ENCODE results near the gene MAPK8IP1. TPM values are rescaled to one million over a fixed set of nuclear protein-coding genes. Genes with fewer than 3 reads are reported as not detected.

The MAPK8IP1 gene
- total RNA-seq, 1 donor from 2014 or later: 3.1 TPM

DNA sequence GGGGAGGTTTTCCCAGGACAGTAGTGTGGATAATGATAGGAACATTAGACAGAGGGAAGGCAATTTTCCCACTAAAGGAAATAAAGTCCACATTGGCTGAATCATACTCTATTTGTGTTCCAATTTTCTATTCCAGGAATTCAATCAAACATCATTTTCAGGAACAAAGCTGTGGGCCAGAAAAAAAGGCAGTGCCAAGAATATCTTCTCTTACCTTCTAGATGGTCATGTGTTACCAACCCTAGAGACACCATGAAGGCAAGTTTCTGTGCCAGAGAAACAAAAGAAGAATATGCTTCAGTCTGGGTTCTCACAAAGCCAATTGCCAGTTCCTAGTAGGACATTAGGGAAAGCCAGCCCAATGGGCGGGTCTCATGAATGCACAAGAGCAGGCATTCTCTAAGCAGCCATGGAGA is 64.5 kb downstream of the MAPK8IP1 start:
- peak; percentile 15 for DNase-seq

Other genes with a start within 250 kb of the MAPK8IP1 start
- 15.7 and 23.1 TPM in 2 replicates for gene CHST1, start 220.0 kb upstream of the MAPK8IP1 start, total RNA-seq
- 4.8 and 14.2 TPM in 2 replicates for gene SLC35C1, start 80.5 kb upstream of the MAPK8IP1 start, total RNA-seq
- 8.2 and 11.6 TPM in 2 replicates for gene CRY2, start 38.2 kb upstream of the MAPK8IP1 start, total RNA-seq
- gene FREY1, start 21.6 kb downstream of the MAPK8IP1 start, total RNA-seq: 0.70 and 0.85 TPM in 2 replicates
- 28.9 and 33.4 TPM in 2 replicates for gene PEX16, start 32.2 kb downstream of the MAPK8IP1 start, total RNA-seq
- gene LARGE2, start 37.0 kb downstream of the MAPK8IP1 start, total RNA-seq: not detected in 2 replicates
- gene PHF21A, start 235.8 kb downstream of the MAPK8IP1 start, total RNA-seq: 6.3 and 13.2 TPM in 2 replicates

Measured in dermis blood vessel endothelial cell (primary cell).